HepG2 (cell line): ENCODE data around the gene ZNF483.

Experiments
- NFAT5 ChIP-seq: sonication (generic); formaldehyde crosslinking; IDR thresholded peaks from 2 replicates; pipeline ENCODE4 v1.4.0; 2020; ENCODE audit warnings: missing genetic modification reagents
- PHF5A ChIP-seq: IDR thresholded peaks from one replicate; pipeline ENCODE4 v1.6.1; 2018; ENCODE audit warnings: low read depth, missing genetic modification reagents; ENCODE audit not compliant: unreplicated experiment
- POLR2A ChIP-seq, 2 experiments: IDR thresholded peaks; 2 replicates each; pipeline ENCODE4 v1.6.1; 2011; ENCODE audit warnings: low read depth in 2 of 2, low read length in 2 of 2, mild to moderate bottlenecking in 1 of 2, moderate library complexity in 1 of 2; ENCODE audit not compliant: insufficient read depth in 1 of 2
- ZBTB33 ChIP-seq: sonication (generic); formaldehyde crosslinking; IDR thresholded peaks from 2 replicates; pipeline ENCODE4 v1.4.0; 2020; ENCODE audit warnings: missing genetic modification reagents
- ZKSCAN5 ChIP-seq: sonication (generic); formaldehyde crosslinking; IDR thresholded peaks from 2 replicates; pipeline ENCODE4 v1.5.1; 2020; ENCODE audit warnings: mild to moderate bottlenecking, missing genetic modification reagents
- ZNF510 ChIP-seq: sonication (generic); formaldehyde crosslinking; IDR thresholded peaks from 2 replicates; pipeline ENCODE4 v1.4.0; 2020; ENCODE audit warnings: low read depth, mild to moderate bottlenecking, missing genetic modification reagents
- TF ChIP-seq, protein P1 (sequence below): sonication (generic); formaldehyde crosslinking; IDR thresholded peaks from 2 replicates; pipeline ENCODE4 v1.4.0; 2020; ENCODE audit warnings: low read depth, mild to moderate bottlenecking, missing genetic modification reagents

GRCh38 chr9:111484572-111484894 is 40.4 kb upstream of the ZNF483 start:
- TF ChIP-seq ZNF510 (CRISPR knock-in tag) (no peak), PHF5A (CRISPR knock-in tag) (no peak), ZBTB33 (no peak), ZKSCAN5 (no peak), NFAT5 (no peak), POLR2A (IDR thresholded peaks at IDR 0.05; ENCODE audit: insufficient read depth in 1 of 2, low read depth in 2 of 2, low read length in 2 of 2) (no peak)
- TF ChIP-seq, protein P1, sequence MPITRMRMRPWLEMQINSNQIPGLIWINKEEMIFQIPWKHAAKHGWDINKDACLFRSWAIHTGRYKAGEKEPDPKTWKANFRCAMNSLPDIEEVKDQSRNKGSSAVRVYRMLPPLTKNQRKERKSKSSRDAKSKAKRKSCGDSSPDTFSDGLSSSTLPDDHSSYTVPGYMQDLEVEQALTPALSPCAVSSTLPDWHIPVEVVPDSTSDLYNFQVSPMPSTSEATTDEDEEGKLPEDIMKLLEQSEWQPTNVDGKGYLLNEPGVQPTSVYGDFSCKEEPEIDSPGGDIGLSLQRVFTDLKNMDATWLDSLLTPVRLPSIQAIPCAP (CRISPR knock-in tag): no peak
